ENCODE measurements around the gene SLC38A2.

SLC38A2 gene

DNA sequence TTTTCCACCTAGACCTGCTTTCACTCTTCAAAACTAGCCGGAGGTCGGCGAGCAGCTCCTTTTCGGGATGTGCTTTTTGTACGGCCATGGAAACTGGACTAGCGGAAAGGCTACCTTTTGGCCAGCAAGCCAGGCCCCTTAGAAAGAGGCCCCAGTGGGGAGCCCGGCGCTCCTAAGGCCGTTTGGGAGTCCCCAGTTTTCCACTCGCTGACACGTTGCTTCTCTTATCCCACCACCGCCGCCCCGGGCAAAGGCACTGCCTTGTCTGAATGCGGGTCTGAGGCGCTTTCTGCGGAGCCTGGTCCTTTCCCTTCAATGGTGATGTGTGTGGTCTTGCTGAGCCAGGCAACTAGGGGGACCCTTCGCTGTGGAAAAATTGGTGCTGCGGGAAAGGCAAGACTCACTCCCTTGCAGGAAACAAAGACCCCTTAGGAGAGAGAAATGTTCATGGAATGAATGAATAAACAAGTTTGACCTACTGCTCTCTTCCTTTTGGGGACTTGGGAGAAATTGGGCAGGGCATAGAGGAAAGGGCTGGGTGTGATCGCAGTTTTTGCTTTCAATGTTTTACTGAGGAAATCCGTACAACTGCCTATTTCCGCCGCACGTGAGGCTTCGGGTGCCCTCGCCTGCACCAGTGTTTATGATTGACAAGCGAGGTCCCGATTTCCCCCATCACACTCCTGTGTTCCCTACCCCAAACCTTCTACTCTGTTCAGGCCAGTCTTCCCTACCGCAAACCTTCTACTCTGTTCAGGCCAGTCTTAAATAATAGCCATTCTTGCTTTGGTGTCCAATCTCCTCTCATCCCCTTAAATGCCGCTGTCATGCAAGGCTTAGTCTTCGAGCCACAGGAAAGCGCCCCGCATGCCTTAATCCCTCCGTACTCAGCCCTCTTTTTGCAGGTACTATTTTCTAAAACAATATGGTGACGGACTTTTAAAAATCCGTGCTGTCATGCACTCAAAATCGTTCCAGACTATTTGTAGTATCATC lies 1.0 kb upstream of the SLC38A2 start:
- DNase-seq: peak; percentile 38

DNA sequence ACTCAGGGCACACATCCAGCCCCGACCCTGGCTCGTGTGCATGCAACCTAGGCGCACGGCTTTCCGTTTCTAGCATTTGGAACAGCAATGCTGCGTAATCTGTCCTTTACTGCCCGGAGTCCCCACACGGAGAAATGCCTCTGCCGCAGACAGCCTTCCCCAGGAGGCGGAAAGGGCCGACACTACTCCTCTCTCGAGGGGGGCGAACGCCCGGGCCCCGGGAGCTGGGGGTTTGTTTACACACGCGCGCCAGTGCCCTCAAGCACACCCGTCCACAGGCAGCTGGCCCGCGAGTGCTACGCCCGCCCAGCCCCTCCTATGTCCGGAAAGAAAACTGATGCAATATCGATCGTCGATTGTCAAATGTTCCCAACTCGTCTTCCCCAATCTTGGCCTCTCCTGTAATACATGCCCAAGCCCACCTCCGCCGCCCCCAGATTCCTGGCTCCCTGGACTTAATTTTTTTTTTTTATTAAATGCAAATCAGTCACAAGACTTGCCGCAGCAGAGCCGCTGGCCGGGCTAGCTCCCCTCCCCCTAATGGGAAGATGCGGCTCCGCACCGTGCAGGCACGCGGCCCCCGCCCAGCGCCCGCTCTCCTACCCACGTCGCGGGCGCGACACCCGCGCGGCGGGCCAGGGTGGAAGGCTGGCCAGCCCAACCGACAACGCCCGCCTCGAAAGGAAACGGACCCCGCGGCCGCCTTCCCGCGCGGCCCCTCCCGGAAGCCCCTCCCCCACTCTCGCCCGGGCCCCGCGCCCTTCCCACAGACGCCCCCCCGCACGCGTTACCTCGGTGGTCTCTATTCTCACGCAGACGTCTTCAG lies 642 bp downstream of the SLC38A2 start:
- peak; percentile 56 for DNase-seq

DNA sequence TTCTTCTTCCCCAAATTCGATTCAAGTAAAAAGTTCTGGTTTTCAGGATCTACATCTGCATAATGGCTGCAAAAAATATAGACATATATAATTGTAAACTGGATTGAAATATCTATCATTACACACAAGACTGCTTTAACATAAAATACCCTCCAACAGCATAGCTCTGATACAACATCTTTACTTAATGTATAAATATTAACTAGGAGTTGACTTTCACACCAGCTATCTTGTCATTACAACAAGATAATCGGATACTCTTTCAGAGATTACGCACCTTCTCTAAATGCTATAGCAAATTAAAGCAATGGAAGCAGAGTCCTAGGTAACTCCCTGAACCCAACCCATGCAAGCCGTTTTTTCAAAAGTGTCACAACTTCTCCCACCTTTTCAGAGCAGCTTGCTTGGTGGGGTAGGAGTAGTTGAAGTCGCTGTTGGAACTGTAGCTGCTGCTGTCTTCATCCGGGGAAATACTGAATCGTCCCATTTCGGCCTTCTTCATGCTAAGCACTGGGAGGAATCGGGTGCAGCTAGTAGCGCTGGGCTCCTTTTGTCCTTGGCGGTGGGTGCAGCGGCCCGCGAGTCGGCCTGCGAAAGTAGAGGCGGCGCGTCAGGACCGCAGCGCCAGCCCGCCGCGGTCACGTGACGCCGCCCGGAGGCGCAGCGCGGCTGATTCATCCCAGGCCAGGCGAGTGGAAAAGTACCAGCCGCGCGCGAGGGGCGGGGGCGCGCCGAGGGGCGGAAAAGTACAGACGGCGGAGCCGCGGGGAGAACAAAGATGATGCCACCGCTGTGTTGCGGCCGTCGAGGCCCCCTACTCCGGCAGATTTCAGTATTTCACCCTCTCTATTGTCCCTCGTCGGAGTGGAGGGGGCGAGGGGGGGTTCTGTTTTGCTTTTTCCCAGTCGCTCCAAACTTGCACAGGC lies 1.5 kb downstream of the SLC38A2 start:
- peak; percentile 78 for DNase-seq

DNA sequence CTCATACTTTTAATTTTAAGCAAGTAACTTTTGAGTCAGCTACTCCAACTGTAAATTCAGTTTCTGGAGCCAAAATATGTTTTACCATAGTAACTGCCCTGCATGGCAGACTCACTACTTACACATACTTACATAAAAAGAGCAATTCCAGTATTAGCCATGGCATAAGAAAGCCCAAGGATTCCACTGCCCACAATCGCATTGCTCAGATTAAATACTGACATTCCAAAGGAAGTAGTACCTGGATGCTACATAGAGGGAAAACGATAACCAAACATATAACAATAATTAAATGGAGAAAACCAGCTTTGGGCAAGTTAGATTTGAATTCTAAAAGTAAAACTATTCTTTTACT lies 2.2 kb downstream of the SLC38A2 start:
- no peak for DNase-seq

DNA sequence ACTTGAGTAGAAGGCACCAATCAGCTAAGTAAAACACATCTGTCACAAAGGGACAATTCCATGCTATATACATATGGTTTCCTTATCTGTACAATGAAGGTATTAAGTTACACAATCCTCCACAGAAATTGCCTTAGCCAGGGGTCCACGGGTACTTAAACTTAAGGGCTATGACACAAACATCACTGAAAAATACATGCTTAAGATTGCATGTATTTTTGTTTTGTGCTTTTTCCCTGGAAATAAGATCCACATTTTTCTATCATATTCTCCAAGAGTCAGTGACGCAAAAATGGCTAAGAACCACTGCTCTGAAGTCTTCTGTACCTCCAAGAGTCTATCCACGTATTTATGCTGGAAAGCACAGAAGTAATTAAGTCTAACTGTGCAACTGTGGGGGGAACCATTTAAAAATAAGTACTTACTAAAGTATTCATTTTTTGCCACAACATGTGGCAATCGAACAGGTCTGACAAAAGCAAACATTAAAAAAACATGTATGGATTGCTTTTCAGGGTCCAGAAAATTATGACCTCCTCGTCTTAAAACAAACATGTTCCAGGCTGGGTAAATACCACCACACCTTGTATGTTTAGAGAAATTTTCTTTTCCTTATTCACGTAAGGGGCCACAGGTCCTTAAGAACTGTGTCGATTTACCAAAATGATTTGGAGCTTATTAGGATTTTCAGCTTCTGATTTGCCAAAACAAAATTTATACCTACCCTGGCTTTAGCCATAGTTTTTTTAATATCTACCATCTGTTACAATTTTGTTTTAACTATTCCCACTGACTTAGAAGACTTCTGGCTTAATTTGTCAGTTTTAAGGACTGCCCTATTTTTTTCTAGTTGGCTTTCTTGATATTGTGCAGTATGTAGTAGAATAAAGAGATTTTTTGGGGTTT lies 2.8 kb downstream of the SLC38A2 start:
- no peak for DNase-seq

DNA sequence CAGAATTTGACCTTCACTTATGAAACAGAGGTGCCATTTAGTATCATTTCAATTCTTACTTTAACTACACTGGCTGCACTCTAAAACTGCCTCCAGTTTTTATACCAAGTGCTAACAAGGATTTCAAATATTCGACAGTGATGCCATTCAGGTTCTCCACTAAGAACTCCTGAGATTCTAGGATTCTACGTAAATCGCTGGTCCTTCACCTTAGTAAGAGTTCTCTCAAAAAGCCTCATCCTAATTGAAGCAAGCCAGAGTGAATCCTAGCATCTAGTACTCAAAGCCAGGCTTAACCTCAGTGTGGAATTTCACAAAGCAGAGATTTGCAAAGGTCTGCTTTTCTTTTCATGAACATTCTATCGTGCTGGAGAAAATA lies 3.5 kb downstream of the SLC38A2 start:
- no peak for DNase-seq

DNA sequence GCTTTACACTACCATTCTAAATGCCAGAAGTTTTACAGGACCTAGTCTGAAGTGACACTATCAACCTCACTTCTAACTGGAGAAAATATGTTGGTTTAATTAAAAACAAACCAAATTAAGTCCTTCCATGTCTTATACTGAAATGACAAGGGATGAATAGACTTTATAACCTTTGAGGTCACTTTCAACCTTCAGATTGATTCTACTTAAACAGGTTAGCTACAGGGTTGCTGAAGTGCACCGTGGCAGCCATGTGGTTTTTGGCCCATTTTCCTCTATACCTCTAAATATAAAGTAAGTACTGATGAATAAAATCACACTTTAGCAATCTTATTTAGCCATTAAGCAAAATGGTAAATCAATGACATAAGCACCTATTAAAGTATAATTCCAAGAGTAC lies 3.9 kb downstream of the SLC38A2 start:
- DNase-seq: no peak

DNA sequence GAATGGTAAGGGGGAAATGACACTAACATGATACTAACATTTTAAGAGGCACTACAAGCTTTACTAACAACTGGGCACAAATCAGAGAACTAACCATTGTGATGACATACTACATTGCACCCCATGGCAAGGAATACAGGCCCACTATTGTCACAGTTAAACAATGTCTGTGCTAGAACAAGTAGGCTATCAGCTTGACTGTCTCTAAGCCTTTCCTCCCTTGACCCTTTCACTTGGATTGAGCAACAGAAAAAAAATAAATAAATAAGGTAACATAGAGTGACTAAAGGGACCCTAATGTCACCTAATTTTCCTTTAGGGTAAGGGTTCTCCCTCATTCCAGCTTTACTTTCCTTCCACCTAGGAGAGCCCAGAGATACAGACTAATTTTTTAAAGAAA lies 4.4 kb downstream of the SLC38A2 start:
- no peak for DNase-seq

DNA sequence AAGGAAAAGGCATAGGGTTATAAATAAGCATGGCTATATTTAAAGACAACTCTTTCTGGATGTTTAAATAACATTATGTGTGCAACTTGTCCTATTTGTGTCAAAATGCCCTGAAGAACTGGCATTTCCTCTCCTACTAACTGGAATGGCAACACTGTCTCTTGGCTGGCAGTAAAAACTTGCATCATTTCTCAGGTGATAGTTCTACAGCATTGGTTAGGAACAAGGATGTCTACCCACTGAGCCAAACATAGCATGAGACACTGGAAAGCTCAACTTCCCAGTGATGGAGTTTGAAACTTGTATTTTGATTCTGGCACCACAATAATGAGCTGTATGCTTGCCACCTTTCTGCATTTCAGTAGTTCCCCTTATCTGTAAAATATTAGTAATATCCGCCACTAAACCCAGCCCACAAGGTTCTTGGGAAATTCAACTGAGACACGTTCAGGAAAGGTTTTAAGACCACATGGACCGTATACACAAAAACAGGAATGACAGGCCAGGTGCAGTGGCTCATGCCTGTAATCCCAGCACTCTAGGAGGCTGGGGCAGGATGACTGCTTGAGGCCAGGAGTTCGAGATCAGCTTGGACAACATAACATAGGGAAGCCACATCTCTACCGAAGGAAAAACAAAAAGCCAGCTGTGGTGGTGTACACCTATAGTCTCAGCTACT lies 5.1 kb downstream of the SLC38A2 start:
- no peak for DNase-seq

DNA sequence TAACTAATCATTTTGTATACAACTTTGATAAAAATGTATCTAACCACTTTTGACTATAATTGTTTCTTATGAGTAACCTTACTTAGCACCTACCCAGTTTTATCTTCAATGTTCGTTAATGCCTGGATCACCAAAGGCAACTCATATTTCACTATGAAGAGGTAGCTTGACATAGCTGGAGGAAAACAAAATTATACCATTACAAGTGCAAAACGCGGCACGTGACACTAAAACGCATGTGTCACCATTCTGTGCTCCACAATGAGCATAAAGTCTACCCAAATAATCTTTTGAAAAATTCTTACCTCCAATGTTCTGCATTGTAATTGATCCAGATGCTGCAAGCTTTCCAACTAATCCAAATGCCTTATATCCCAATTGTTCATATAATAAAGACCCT lies 5.8 kb downstream of the SLC38A2 start:
- DNase-seq: no peak

DNA sequence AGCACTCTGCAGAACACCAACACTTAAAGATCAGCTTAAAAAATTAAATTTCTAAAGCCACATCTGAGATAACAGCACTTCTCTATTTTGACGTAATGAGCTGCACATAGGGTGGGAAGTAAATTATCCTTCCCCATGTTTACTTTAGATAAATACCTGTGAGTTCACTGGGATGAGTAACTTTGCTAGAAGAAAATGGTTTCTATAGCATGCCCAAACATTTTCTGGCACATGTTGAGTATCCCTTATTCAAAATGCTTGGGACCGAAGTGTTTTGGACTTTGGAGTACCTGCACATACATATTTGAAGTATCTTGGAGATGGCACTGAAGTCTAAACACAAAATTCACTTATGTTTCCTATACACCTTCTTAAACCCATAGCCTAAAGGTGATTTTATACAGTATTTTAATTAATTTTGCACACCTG lies 6.6 kb downstream of the SLC38A2 start:
- DNase-seq: no peak

DNA sequence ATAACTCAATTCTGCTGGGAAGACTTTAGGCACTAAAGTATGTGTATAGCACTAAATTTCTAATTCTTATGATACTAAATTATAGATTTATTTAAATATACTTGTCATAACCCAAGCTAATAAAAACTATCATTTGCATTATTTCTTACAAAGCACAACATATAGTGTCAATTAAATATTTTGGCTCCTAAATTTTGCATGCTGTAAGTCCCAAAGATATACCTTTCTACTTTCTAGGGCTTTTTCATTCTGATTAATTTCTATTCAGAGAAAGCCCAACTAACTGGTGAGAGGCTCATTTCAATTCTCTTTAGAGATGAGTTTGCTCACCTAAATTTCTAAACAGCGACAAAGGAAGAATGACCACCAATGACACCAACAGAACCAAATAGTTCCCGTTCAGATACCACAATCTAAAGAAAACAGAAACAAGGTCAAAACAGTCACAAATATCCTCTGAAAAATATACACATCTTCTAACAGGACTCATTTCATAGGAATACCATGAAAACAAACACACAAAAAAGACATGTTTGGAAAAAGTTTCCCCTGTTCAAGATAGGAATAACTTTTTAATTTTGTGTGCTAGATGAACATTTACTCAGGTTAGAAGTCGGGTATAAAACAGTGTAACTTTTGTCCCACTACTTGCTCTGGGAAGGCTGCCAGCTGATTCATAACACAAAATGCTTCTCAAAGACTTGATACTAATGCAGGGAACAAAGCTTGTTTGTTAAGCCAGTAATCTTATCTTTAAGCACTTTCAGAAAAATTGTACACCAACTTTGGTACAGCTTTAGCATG lies 7.6 kb downstream of the SLC38A2 start:
- DNase-seq: no peak

DNA sequence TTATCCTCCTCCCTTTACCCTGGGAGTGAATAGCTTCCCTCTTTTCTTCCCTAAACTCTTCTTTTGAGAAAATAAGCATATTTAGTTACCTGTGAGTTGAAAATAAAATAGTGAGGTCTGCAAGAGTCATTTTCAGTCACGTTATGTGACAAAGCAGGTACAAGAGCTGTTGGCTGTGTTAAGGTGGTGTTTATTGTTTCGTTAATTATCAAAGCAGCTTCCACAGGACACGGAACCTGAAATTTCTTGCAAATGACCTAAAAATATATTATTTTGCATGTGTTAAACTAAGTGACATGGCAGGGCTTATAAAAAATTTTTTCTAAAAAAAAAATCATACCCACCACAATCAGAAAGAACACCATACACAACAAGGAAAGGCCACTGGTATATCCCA lies 8.3 kb downstream of the SLC38A2 start:
- no peak for DNase-seq

DNA sequence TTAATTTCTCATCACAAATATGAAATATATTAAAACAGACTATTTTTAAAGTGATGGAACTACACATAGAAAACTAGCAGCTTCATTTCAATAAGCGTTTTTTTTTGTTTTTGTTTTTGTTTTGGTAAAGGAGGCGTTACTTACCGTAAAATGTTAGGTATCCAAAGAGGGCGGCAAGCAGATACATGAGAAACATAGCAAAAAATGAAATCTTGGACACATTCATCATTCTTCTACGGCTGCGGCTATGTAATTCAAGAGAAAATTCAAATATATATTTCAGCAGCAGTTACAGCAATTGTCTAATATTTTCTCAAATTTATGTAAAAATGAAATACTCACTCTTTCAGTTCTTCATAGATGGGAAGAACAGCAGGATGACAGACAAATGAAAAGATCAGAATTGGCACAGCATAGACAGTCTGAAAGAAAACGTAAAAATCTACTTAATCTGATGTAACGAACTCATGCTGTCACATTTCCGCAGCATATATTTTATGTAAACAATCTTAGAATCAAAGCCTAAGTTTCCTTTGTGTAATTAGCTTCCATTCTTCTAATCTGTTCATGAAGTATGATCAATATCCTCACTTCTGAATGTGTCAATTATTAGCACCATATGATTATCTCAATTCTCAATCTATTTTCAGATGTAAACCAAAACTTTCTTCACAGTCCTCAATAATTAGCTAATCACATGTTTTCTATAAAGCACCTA lies 8.8 kb downstream of the SLC38A2 start:
- DNase-seq: no peak

DNA sequence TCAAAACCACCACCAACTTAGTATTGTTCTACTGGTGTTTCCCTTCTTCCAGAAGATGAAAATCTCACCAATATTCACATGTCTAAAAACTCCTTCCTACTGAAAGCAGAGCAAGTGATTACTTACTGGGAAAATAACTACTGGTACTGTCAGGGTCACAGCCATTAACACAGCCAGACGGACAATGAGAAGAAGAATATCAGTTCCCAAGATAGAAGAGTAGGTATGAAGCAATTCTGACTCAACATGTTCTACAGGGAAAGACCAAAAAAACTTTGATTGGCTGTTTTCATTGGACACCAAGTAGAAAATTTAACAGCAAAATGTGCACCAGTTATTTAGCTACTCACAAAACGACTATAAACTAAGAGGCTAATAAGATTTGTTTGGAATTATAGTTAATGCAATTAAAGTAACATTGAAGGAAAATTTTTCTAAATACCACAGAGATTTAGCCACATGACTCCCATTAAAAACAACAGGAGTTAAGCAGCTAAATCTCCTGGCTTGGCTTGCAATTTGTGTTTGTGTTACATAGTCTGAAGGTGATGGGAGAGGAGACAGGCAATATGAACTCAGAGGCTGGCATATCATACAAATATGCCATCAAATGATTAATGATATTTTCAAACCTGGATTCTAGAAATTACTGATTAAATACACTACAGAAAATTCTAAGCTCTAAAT lies 9.5 kb downstream of the SLC38A2 start:
- no peak for DNase-seq

DNA sequence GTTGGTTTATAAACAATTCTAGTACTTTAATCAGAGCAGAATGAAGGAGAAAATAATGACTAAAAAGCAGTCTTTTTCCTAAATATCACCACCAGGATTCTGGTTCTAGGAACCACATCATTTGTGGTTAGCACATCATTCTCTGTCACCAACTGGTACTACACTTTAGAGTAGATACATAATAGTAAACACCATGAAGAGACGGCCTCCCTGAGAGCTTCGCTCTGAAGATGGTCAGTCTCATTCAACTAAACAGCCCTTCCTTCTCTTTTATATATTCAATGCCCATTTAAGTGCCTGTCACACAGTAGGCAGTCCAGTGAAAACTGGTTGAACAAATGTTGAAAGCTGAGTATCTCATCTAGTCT lies 10.9 kb downstream of the SLC38A2 start:
- no peak for DNase-seq

DNA sequence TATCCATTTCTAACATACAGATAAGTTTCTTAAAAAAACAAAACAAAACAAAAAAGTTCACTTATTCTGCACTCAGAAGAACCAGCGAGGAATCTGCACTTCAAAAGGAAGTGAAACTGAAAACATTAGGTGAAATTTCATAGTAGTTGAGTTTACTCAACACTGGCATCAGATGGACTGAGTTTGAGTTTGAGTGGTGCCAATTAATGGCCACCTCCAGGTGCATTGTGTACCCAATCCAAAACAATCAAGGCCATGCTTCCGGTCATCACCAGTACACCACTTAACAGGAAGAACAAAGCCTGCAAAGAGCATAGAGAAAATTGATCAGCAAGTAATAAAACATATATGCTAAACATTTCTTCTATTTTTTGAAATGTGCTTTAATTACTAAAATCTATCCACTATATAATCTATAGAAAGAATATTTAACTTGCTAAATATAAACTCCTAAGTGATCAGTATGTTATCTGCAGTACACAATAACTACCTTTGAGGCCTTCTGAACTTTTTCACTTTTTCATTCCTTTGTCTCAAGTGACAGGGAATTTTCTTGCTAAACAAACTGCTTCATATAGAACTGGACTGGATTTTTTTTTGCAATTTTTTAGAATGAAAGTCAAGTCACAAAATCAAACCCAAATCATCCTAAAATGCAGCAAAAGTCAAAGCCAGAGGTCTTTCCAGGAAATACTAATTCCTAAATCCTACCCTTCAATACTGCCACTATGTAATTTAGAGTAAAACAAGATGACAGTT lies 11.5 kb downstream of the SLC38A2 start:
- DNase-seq: no peak

DNA sequence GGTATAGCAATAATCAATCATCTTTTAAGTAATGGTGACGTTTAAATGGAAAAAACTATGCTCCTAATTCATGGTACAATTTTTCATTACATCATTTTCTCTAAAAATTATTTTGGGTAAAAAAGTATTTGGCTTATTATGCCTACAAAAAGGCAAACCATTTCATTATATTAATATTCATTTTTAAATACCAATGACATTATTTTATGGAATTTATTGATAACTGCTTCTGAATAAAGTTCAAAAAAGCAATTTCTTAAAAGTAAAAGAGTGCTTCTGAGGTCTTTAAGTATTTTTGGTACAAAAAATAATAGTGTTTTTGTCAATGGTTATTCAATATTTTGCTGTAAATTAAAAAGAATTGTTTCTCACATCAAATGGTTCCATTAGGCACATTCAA lies 12.2 kb downstream of the SLC38A2 start:
- no peak for DNase-seq

Data from NCI-H748 treated with DMSO at 0.1 percent for 48 hours (cell line).